Neural progenitor cell (in vitro differentiated cells): ENCODE measurements around the gene CD99L2.

Experiments used
- EZH2 ChIP-seq: fragments of 200-600 bp; sonication (generic); IDR thresholded peaks from 2 replicates; pipeline ENCODE4 v1.6.1; 2017; ENCODE audit warnings: antibody characterized with exemption, mild to moderate bottlenecking, moderate library complexity
- TF ChIP-seq, protein P1 (sequence below): fragments of 200-600 bp; sonication (generic); IDR thresholded peaks from 2 replicates; pipeline ENCODE4 v1.5.1; 2017; ENCODE audit warnings: antibody characterized with exemption, mild to moderate bottlenecking

DNA sequence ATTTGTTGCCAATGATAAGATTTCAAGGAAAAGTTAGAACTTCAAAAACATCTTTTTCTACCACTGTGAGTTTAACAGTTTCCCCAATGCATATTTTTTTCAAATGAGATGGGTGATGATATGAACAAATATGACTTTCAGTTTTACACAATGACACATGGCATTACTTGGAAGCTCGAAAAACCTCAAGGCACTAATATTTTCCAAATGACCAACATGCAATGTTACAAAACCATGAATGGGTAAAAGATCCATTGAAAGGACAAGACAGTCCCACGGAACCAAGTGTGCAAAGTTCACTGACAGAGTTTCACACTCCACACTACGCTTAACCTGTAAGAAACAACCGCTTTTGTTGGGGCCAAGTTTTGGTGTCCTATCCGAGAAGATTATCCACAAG lies 84.5 kb downstream of the CD99L2 start:
- TF ChIP-seq EZH2, result no peak
- TF ChIP-seq, protein P1, sequence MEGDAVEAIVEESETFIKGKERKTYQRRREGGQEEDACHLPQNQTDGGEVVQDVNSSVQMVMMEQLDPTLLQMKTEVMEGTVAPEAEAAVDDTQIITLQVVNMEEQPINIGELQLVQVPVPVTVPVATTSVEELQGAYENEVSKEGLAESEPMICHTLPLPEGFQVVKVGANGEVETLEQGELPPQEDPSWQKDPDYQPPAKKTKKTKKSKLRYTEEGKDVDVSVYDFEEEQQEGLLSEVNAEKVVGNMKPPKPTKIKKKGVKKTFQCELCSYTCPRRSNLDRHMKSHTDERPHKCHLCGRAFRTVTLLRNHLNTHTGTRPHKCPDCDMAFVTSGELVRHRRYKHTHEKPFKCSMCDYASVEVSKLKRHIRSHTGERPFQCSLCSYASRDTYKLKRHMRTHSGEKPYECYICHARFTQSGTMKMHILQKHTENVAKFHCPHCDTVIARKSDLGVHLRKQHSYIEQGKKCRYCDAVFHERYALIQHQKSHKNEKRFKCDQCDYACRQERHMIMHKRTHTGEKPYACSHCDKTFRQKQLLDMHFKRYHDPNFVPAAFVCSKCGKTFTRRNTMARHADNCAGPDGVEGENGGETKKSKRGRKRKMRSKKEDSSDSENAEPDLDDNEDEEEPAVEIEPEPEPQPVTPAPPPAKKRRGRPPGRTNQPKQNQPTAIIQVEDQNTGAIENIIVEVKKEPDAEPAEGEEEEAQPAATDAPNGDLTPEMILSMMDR, result no peak
